Panc1 (cell line): ENCODE results near the gene DIMT1. TPM values are rescaled to one million over a fixed set of nuclear protein-coding genes. Genes with fewer than 3 reads are reported as not detected.
A peak's percentile ranks its signal among the peaks of the same experiment; 100 is the strongest.

Experiments
- ATAC-seq: fragments of 200-7000 bp; cut with Tn5 transposase; 2 replicates; pipeline ENCODE4 v1.9.1; 2020; ENCODE audit warnings: mild to moderate bottlenecking, moderate library complexity
- BruUV-seq: library from RNA; stranded (reverse); fragments of 400-500 nt; replicated peaks from 2 replicates; lab custom pipeline; 2021; lab: Mats Ljungman, UMichigan
- CTCF ChIA-PET: fragments of 300-600 bp; sonication (Branson Sonifier 250); formaldehyde crosslinking; loops from one replicate; lab custom pipeline; 2022; ENCODE audit warnings: antibody characterized with exemption; lab: Charles Lee
- POLR2A ChIA-PET: fragments of 300-600 bp; sonication (Branson Sonifier 250); formaldehyde crosslinking; loops from one replicate; lab custom pipeline; 2022; ENCODE audit warnings: antibody characterized with exemption; lab: Charles Lee
- DNase-seq: peaks from one replicate; pipeline ENCODE4 v3.0.0-alpha.2; 2010; ENCODE audit warnings: low read depth, low spot score
- H3K27ac ChIP-seq: 2 replicates; pipeline ENCODE4 v1.5.1; 2011; ENCODE audit warnings: mild to moderate bottlenecking, low read length, inconsistent platforms
- H3K27me3 ChIP-seq: fragments of 200-500 bp; sonication (Bioruptor generic); 2 replicates; pipeline ENCODE4 v1.6.0; 2014; ENCODE audit warnings: low read length, inconsistent platforms; ENCODE audit not compliant: control insufficient read depth, insufficient read depth
- H3K36me3 ChIP-seq: fragments of 200-500 bp; sonication (Bioruptor generic); 2 replicates; pipeline ENCODE4 v1.5.1; 2014; ENCODE audit warnings: inconsistent platforms, mild to moderate bottlenecking, low read length, moderate library complexity; ENCODE audit not compliant: control insufficient read depth, insufficient read depth
- H3K4me1 ChIP-seq: 2 replicates; pipeline ENCODE4 v1.5.1; 2011; ENCODE audit warnings: inconsistent platforms, mild to moderate bottlenecking, low read length, moderate library complexity; ENCODE audit not compliant: control insufficient read depth, insufficient read depth
- H3K4me3 ChIP-seq, 2 experiments: 2 replicates each; pipeline ENCODE4 v1.5.1; 2011 to 2012; ENCODE audit warnings: low read depth in 2 of 2, low read length in 2 of 2, mild to moderate bottlenecking in 2 of 2, inconsistent platforms in 1 of 2, moderate library complexity in 1 of 2
- H3K9me3 ChIP-seq: fragments of 200-500 bp; sonication (Bioruptor generic); 2 replicates; pipeline ENCODE4 v1.5.1; 2014; ENCODE audit warnings: low read depth, mild to moderate bottlenecking, inconsistent platforms, low read length, moderate library complexity; ENCODE audit not compliant: control insufficient read depth, insufficient read depth
- CTCF ChIP-seq: fragments of 450-650 bp; IDR thresholded peaks from 2 replicates; pipeline ENCODE4 v1.5.1; 2017; ENCODE audit warnings: mild to moderate bottlenecking
- POLR2AphosphoS5 ChIP-seq: IDR thresholded peaks from 2 replicates; pipeline ENCODE4 v1.6.1; 2012; ENCODE audit warnings: mild to moderate bottlenecking, low read depth, low read length, moderate library complexity
- REST ChIP-seq, 2 experiments: IDR thresholded peaks; 2 replicates each; pipeline ENCODE4 v1.6.1; 2011 to 2012; ENCODE audit warnings: low read depth in 2 of 2, control low read depth in 1 of 2, low read length in 1 of 2, mild to moderate bottlenecking in 1 of 2, moderate library complexity in 1 of 2; ENCODE audit not compliant: insufficient read depth in 1 of 2
- SIN3A ChIP-seq: IDR thresholded peaks from 2 replicates; pipeline ENCODE4 v1.6.1; 2012; ENCODE audit warnings: low read depth, mild to moderate bottlenecking, low read length, moderate library complexity, borderline replicate concordance; ENCODE audit not compliant: insufficient read depth
- TCF7L2 ChIP-seq: IDR thresholded peaks from 2 replicates; pipeline ENCODE4 v1.6.1; 2011; ENCODE audit warnings: mild to moderate bottlenecking, low read depth, low read length, inconsistent platforms
- in situ Hi-C: cut with HindIII; loops from 2 replicates; pipeline ENCODE4 v1.10.0; 2016; ENCODE audit warnings: low sequenced_read_pairs, low pct_unique_long_range_greater_than_20kb
- intact Hi-C: fragments of 100-400 bp; cut with micrococcal nuclease; formaldehyde crosslinking; loops from one replicate; pipeline ENCODE4 v1.10.0; 2022; ENCODE audit not compliant: unreplicated experiment
- total RNA-seq: library from RNA; stranded (reverse); gene quantifications from one replicate; pipeline ENCODE4 v1.2.1, GENCODE V29; 2021; ENCODE audit not compliant: unreplicated experiment

Gene DIMT1
- total RNA-seq, 1 experiment from 2014 or later = 37.2 TPM

GRCh38 chr5:62386824-62387223 lies 16.9 kb downstream of the DIMT1 start:
- in situ Hi-C loops (no loop called here), intact Hi-C loops (no loop called here)
- ATAC-seq (no peak), DNase-seq (no peak)
- TF ChIP-seq CTCF (no peak), POLR2AphosphoS5 (no peak), TCF7L2 (no peak), SIN3A (no peak), REST (IDR thresholded peaks at IDR 0.05; ENCODE audit: insufficient read depth in 1 of 2, low read depth in 2 of 2, low read length in 1 of 2) (no peak)
- POLR2A ChIA-PET = no interaction called here
- H3K9me3 ChIP-seq = no peaks in the 10 kb centered on the region
- peaks cover 48% of the 10 kb centered on the region for H3K36me3 ChIP-seq
- no peaks in the 10 kb centered on the region for H3K27me3 ChIP-seq
- H3K4me1 ChIP-seq = no peaks in the 10 kb centered on the region
- CTCF ChIA-PET = no interaction called here
- H3K4me3 ChIP-seq = no peak overlapping the region
- no peak overlapping the region for H3K27ac ChIP-seq
- no TSS peak for BruUV-seq

- Histone ChIP-seq H3K36me3 (peaks cover 38% of the 10 kb centered on the region), H3K27ac (no peak overlapping the region), H3K4me1 (no peaks in the 10 kb centered on the region), H3K9me3 (no peaks in the 10 kb centered on the region), H3K27me3 (no peaks in the 10 kb centered on the region), H3K4me3 (no peak overlapping the region)
- no peak for DNase-seq
- ChIA-PET POLR2A (no interaction called here), CTCF (no interaction called here)
- TSS peak; percentile 36 for BruUV-seq
- no peak for ATAC-seq
- intact Hi-C loops = no loop called here
- TF ChIP-seq TCF7L2 (no peak), CTCF (no peak), POLR2AphosphoS5 (no peak), REST (IDR thresholded peaks at IDR 0.05; ENCODE audit: insufficient read depth in 1 of 2, low read depth in 2 of 2, low read length in 1 of 2) (no peak), SIN3A (no peak)
- in situ Hi-C loops = no loop called here
Measured at GRCh38 chr5:62385816-62386400, 17.8 kb downstream of the DIMT1 start.
